ENCODE data around the gene FANCD2. TPM values are rescaled to one million over a fixed set of nuclear protein-coding genes. Genes with fewer than 3 reads are reported as not detected.
A peak's percentile ranks its signal among the peaks of the same experiment; 100 is the strongest.

FANCD2 gene
- total and polyA plus RNA-seq, 8 donors: 8.6 to 28.4 (median 19.5) TPM

DNA sequence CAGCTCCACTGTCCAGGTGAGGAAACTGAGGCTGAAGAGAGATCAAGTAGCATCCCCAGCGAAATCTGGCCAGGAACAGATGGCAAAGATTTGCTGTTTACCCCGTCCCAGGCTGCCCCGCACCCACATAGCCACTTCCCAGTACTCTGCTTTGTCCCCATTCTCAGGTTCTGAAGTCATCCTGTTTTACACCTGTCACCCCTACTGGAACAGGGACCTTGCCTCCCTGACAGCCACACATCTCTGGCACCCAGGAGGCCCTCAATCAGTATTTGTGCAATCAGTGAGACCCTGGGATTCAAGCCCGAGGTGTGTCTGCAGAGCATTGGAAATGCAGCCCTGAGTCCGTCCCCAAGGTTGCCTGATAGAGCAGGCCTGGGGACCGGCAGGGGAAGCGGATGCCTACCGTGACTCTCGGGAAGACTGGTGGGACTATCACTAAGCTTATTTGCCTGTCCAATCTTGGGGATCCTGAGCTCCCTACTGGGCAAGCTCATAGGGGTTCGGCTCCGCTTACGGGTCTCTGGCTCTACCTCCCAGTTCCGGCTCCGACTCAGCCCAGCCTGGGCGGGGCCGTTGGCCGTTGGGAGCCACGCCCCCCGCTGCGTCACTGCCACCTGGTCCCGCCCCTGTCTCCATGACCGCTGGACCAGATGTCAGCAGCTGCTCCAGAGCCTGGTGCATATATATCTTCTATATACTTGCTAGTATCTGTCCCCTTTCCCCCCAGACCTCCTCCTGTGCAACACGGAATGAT, 17.5 kb upstream of the FANCD2 start:
- Histone ChIP-seq H3K4me3 (peak overlapping the region; percentile 35 to 51), H3K36me3 (no peaks in the 10 kb centered on the region), H3K27ac (peak overlapping the region; percentile 1 to 57), H3K4me1 (peaks cover 9 to 37% of the 10 kb centered on the region in 2 donors), H3K27me3 (no peaks in the 10 kb centered on the region), H3K9me3 (no peaks in the 10 kb centered on the region)
- intact Hi-C loops (cut with DNase I): no loop called here
- DNase-seq: peak; percentile 86 to 99 (median 90)
- TF ChIP-seq, protein P1, sequence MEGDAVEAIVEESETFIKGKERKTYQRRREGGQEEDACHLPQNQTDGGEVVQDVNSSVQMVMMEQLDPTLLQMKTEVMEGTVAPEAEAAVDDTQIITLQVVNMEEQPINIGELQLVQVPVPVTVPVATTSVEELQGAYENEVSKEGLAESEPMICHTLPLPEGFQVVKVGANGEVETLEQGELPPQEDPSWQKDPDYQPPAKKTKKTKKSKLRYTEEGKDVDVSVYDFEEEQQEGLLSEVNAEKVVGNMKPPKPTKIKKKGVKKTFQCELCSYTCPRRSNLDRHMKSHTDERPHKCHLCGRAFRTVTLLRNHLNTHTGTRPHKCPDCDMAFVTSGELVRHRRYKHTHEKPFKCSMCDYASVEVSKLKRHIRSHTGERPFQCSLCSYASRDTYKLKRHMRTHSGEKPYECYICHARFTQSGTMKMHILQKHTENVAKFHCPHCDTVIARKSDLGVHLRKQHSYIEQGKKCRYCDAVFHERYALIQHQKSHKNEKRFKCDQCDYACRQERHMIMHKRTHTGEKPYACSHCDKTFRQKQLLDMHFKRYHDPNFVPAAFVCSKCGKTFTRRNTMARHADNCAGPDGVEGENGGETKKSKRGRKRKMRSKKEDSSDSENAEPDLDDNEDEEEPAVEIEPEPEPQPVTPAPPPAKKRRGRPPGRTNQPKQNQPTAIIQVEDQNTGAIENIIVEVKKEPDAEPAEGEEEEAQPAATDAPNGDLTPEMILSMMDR (IDR thresholded peaks at IDR 0.05): no peak
- ATAC-seq: peak; percentile 83

DNA sequence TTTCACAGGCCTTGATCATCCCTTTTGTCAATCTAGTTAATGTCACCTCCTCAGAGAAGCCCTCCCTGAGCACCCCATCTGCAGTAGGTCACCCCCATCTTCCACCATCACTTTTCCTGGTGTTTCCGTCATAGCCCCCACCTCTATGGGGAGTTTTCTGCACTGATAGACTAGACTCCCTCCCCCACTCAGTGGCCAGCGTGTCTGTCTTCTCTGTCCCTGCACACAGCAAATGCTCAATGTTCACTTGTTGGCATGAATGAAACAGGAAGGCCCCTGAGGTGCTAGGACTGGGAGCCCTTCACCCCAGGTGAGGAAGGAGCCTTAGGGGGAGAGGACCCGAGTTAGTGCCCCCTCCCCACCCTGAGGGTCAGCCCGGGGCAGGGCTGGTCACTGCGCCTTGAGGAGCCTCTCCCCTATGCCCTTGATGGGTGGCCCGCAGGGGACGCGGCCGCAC, 15.8 kb upstream of the FANCD2 start:
- ATAC-seq (no peak), DNase-seq (no peak)
- TF ChIP-seq, protein P1 (IDR thresholded peaks at IDR 0.05): no peak
- Histone ChIP-seq H3K27me3 (no peaks in the 10 kb centered on the region), H3K4me3 (peak overlapping the region; percentile 56 to 57), H3K27ac (peak overlapping the region; percentile 57 to 58), H3K4me1 (peaks cover 9 to 46% of the 10 kb centered on the region in 2 donors), H3K36me3 (no peaks in the 10 kb centered on the region), H3K9me3 (no peaks in the 10 kb centered on the region)
- intact Hi-C loops (cut with DNase I): no loop called here

DNA sequence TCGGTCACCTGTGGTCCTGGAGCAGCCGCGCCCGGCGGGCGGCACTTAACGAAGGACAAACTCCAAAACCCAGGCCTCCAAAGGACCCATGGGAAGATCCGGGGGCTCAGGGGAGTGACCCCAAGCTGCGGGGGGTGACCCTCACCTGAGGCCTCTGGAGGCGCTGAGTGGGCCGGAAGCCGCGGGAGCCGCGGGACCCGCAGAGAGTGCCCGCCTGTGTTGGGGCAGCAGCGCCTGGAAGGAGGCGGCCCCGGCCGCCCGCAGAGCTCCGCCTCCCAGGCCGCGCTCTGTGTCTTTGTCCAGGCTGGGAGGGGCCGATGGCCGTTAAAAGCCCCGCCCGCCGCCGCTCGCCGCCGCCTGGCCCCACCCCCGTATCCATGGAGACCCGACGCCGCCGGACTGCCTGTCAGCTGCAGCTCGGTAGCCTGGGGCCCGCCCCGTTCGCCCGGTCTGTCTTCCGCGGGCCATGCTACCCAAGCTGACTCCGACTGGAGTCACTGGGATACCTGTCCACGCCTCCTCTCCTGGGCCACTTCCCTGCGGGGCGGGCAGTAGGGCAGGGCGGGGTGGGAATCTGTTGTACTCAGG, 15.3 kb upstream of the FANCD2 start:
- Histone ChIP-seq H3K27me3 (no peaks in the 10 kb centered on the region), H3K36me3 (no peaks in the 10 kb centered on the region), H3K9me3 (no peaks in the 10 kb centered on the region), H3K27ac (peak overlapping the region; percentile 57 to 58), H3K4me1 (peaks cover 14 to 52% of the 10 kb centered on the region in 2 donors), H3K4me3 (peak overlapping the region; percentile 56 to 57)
- DNase-seq (peak; percentile 84 to 100 (median 96)), ATAC-seq (peak; percentile 94)
- intact Hi-C loops (cut with DNase I): no loop called here
- TF ChIP-seq, protein P1 (IDR thresholded peaks at IDR 0.05): no peak

DNA sequence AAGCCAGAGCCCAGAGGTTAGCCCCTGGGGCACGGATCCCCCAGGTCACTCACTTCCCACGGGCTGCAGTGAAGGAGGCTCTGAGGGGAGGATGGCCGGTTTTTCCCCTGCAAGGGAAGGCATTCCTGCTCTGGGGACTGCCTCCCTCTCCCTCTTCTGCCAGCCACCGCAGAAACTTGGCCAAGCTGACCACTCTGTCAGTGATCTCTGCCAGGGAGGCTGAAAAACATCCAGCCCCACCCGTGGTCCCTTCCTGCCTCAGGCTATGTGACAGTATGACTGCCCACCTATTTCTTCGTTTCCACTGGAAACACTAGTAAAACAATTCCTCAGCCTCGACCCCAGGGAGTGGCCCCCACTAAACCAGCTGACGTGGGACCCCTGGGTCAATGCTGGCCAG, 14.6 kb upstream of the FANCD2 start:
- ATAC-seq (no peak), DNase-seq (no peak)
- Histone ChIP-seq H3K4me1 (peaks cover 18 to 58% of the 10 kb centered on the region in 2 donors), H3K9me3 (no peaks in the 10 kb centered on the region), H3K36me3 (no peaks in the 10 kb centered on the region), H3K4me3 (peak overlapping the region; percentile 56 to 57), H3K27ac (peak overlapping the region in 1 of 2 donors; percentile 20), H3K27me3 (no peaks in the 10 kb centered on the region)
- intact Hi-C loops (cut with DNase I): no loop called here
- TF ChIP-seq, protein P1 (IDR thresholded peaks at IDR 0.05): no peak

DNA sequence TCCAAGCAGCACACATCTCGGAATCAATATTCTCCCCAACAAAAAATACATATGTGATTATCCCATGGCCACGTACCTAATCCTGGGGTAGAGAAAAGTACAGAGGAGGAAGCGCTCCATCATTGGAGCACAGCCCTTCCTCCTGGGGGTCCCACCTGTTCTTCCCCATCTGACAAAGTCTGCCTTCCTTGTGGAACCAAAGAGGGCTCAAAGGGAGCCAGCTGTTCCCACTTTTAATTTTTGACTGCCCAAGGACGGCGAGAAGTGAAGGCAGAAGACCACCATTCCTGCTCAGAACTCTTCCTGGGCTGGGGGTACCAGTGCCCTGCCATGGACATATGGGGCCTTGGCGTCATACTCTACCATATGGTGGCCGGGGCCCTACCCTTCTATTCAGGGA, 14.1 kb upstream of the FANCD2 start:
- peaks cover 18 to 59% of the 10 kb centered on the region in 2 donors for H3K4me1 ChIP-seq
- intact Hi-C loops (cut with DNase I): no loop called here

More for the DNA sequence above, 14.1 kb upstream of the FANCD2 start:
- ATAC-seq: no peak
- TF ChIP-seq, protein P1 (IDR thresholded peaks at IDR 0.05): no peak
- DNase-seq: no peak
- Histone ChIP-seq H3K4me3 (no peak overlapping the region), H3K9me3 (no peaks in the 10 kb centered on the region), H3K27me3 (no peaks in the 10 kb centered on the region), H3K27ac (no peak overlapping the region), H3K36me3 (peaks cover 0 to 2% of the 10 kb centered on the region in 2 donors)
